NCI-H748 (cell line): ENCODE measurements around the gene TRPV6.

Source experiments
- DNase-seq: peaks from one replicate; lab custom pipeline; 2025; ENCODE audit not compliant: unreplicated experiment; lab: John Stamatoyannopoulos, UW

The TRPV6 gene

DNA sequence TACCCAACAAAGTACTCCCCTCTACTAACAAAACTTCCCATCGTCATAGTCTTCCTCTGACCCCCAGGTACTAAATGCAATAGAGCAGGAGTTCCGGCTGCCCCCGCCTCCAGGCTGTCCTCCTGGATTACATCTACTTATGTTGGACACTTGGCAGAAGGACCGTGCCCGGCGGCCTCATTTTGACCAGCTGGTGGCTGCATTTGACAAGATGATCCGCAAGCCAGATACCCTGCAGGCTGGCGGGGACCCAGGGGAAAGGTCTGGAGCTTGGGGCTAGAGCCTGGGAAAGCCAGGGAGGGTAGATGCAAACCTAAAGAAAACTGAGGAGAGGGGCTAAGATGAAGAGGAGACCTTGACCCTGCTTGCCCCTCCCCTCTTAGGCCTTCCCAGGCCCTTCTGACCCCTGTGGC, 15.4 kb downstream of the TRPV6 start:
- no peak for DNase-seq

DNA sequence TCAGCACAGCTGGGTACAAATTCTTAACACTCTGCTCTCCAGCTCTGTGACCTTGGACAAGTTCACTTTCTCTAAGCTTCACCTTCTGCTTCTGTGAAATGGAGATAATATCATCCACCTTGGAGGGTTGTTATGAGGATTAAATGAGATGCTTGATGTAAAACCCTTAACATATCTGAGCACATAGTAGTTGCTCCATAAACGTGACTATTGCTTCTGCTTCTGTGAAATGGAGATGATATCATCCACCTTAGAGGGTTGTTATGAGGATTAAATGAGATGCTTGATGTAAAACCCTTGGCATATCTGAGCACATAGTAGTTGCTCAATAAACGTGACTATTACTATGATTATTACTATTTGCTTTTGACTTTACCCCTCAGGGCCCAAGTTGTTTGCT, 16.1 kb downstream of the TRPV6 start:
- no peak for DNase-seq

GRCh38 chr7:142868986-142869415, 16.5 kb downstream of the TRPV6 start:
- no peak for DNase-seq

- no peak for DNase-seq
Observed at GRCh38 chr7:142868188-142868985, 17.2 kb downstream of the TRPV6 start.

DNA sequence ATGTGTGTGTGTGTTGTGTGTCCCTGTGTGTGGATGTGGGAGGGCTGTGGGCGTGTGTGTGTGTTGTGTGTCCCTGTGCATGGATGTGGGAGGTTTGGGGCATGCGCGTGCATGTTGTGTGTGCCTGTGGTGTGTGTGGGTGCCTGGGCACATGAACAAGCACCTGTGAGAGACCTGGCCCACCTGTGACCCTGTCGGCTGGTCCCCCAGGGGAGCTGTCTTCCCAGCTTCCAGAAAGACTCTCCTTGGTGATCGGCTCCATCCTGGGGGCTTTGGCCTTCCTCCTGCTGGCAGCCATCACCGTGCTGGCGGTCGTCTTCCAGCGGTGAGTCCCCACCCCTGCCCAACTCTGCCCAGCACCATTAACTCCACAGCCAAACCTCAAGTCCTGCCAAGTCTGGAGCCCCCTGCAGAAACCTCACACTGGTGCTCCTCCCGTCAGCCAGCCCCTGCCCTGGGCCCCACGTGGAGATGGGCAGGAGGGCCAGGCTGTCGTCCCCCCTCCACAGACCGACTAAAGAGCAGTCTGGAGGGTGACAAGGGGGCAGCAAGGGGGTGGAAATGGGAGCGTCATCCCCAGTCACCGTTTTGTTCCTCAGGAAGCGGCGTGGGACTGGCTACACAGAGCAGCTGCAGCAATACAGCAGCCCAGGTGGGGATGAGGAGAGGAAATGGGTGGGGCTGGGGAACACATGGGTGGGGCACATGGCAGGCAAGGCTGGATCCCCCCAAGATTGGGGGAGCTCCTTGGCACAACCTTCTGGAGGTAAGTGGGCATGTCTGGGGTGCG, 18.0 kb downstream of the TRPV6 start:
- DNase-seq: no peak

- DNase-seq: no peak
Observed at GRCh38 chr7:142867097-142867378, 18.5 kb downstream of the TRPV6 start.

GRCh38 chr7:142866361-142867096, 19.0 kb downstream of the TRPV6 start:
- peak; percentile 48 for DNase-seq

GRCh38 chr7:142865766-142866165, 19.8 kb downstream of the TRPV6 start:
- DNase-seq: no peak

GRCh38 chr7:142864980-142865747, 20.4 kb downstream of the TRPV6 start:
- no peak for DNase-seq

DNA sequence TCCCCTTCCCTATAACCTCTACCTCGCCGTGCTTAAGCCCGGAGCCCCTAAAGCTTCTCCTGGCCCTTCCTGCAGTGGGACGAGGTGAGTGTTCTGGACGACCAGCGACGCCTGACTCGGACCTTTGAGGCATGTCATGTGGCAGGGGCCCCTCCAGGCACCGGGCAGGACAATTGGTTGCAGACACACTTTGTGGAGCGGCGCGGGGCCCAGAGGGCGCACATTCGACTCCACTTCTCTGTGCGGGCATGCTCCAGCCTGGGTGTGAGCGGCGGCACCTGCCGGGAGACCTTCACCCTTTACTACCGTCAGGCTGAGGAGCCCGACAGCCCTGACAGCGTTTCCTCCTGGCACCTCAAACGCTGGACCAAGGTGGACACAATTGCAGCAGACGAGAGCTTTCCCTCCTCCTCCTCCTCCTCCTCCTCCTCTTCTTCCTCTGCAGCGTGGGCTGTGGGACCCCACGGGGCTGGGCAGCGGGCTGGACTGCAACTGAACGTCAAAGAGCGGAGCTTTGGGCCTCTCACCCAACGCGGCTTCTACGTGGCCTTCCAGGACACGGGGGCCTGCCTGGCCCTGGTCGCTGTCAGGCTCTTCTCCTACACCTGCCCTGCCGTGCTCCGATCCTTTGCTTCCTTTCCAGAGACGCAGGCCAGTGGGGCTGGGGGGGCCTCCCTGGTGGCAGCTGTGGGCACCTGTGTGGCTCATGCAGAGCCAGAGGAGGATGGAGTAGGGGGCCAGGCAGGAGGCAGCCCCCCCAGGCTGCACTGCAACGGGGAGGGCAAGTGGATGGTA, 21.5 kb downstream of the TRPV6 start:
- no peak for DNase-seq

DNA sequence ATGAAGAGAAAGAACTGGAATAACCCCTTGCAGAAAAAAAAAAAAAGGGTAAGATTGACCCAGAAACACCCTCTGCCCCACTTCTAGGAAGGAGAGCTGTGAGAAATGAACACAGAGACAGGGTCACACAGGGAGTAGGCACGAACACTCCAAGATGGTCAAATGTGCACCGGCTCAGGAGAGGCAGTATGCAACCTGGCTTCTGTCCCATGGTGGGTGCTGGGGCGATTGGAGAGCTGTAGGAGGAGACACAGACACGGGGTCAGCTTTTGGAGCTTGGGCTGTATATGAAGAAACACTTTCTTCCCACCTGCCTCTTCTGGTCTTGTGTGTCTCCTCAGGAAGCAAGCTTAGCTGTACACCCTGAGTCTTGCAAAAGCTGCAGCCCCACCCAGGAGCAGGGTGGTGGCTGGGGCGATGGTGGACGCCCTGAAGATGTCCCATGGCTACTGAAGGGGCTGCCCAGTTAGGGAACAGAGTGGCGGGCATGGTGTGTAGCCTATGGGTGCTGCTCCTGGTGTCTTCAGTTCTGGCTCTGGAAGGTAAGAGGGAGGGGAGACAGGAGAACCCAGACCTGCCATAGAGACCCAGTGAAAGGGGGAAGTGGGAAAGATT, 22.7 kb downstream of the TRPV6 start:
- DNase-seq: no peak

DNA sequence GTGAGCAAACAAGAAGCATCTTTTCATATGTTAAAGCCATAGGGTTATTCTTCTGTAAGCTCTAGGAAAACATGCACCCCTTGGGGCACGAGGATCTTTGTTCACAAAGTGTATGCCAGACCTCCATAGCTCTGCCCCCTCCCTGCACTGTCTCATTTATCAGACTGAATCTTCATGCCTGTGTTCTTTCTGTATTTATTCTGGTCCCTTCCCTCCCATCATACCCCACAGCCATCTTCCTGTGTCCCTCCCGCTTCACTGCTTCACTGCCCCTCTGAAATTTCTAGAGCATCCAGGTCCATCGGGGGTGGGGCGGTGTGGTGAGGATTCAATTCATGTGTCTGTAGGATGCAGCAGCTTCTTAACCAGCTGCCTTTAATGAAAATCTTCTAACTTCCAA, 23.2 kb downstream of the TRPV6 start:
- no peak for DNase-seq

DNA sequence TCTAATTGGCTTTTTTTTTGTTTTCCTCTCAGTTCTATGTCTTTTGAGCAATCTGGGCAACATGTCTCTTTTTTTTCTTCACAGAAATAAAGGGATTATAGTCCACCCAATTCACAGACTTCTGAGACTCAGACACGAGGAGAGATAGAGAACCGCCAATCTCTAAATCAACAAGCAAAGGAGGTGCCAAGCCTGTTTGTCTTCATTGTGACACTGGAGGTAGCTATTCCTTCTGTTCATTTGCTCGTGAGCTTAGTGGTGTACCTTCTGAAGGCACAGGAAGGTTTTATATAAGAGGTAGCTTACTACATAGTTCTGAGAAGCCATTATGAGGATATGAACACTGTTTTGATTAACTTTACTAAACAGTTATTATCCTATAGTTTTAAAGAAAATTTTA, 24.6 kb downstream of the TRPV6 start:
- DNase-seq: no peak

- DNase-seq: no peak
Observed at GRCh38 chr7:142859829-142860228, 25.7 kb downstream of the TRPV6 start.

DNA sequence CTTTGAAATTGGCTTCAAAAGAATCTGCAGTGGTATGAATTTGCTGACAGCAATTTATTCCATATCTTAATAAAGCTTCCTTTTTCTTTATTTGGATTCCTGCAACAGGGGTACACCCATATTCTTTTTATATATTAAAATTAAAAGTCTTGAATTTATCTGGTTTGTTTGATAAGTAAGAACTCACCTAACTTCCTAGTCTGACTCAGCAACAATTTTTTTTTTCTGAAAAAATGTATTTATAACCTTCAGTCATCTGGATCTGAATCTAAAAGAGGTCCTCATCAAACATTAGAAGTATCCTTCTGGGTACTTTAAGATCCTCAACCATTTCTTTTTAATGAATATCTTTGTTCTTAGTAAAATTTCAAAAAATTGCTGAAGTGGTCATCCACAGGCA, 26.1 kb downstream of the TRPV6 start:
- no peak for DNase-seq

- DNase-seq: no peak
Observed at GRCh38 chr7:142857625-142858024, 27.9 kb downstream of the TRPV6 start.

- DNase-seq: no peak
Observed at GRCh38 chr7:142856565-142857245, 28.8 kb downstream of the TRPV6 start.

- DNase-seq: no peak
Observed at GRCh38 chr7:142855756-142856564, 29.6 kb downstream of the TRPV6 start.
